GM23338 (cell line): ENCODE data around the gene DNAJC1.

ENCODE experiments used
- CTCF ChIP-seq, 2 experiments: fragments of 200-600 bp in 1 of 2; sonication (generic) in 1 of 2; conservative IDR thresholded peaks; 2 replicates each; pipeline versions ENCODE4 v1.5.1 to v1.6.1; 2016 to 2017; ENCODE audit warnings: antibody characterized with exemption in 2 of 2, low read depth in 2 of 2, mild to moderate bottlenecking in 2 of 2, moderate library complexity in 1 of 2
- ETS1 ChIP-seq: IDR thresholded peaks from 2 replicates; pipeline ENCODE4 v1.6.1; 2016; ENCODE audit warnings: antibody characterized with exemption
- EZH2 ChIP-seq: fragments of 200-600 bp; sonication (generic); IDR thresholded peaks from one replicate; pipeline ENCODE4 v1.8.0; 2017; ENCODE audit warnings: antibody characterized with exemption, mild to moderate bottlenecking, low read depth; ENCODE audit not compliant: unreplicated experiment

- TF ChIP-seq CTCF (conservative IDR thresholded peaks at IDR 0.05; ENCODE audit: low read depth in 2 of 2) (no peak), ETS1 (no peak), EZH2 (no peak)
Measured at GRCh38 chr10:21924511-21924910, 79.0 kb downstream of the DNAJC1 start.
